Smooth muscle cell (in vitro differentiated cells): ENCODE measurements around the gene PIK3R5. TPM values are rescaled to one million over a fixed set of nuclear protein-coding genes. Genes with fewer than 3 reads are reported as not detected.

ENCODE experiments used
- DNase-seq: peaks from one replicate; lab custom pipeline; 2025; ENCODE audit not compliant: unreplicated experiment; lab: John Stamatoyannopoulos, UW
- H2AFZ ChIP-seq: fragments of 200-600 bp; sonication (generic); 2 replicates; pipeline ENCODE4 v1.6.0; 2016; ENCODE audit warnings: antibody characterized with exemption, low read depth, mild to moderate bottlenecking
- H3F3A ChIP-seq: fragments of 200-600 bp; sonication (generic); 2 replicates; pipeline ENCODE4 v1.6.0; 2017; ENCODE audit warnings: antibody characterized with exemption, low read depth
- H3K27ac ChIP-seq: fragments of 200-600 bp; sonication (generic); 2 replicates; pipeline ENCODE4 v1.5.1; 2016; ENCODE audit warnings: low read depth, mild to moderate bottlenecking
- H3K27me3 ChIP-seq: fragments of 200-600 bp; sonication (generic); 2 replicates; pipeline ENCODE4 v1.6.1; 2016; ENCODE audit warnings: low read depth, mild to moderate bottlenecking
- H3K36me3 ChIP-seq: fragments of 200-600 bp; sonication (generic); 2 replicates; pipeline ENCODE4 v1.5.1; 2016; ENCODE audit warnings: low read depth
- H3K4me1 ChIP-seq: fragments of 200-600 bp; sonication (generic); 2 replicates; pipeline ENCODE4 v1.5.1; 2016; ENCODE audit warnings: low read depth
- H3K4me2 ChIP-seq: fragments of 200-600 bp; sonication (generic); 2 replicates; pipeline ENCODE4 v1.6.0; 2016; ENCODE audit warnings: mild to moderate bottlenecking
- H3K4me3 ChIP-seq: fragments of 200-600 bp; sonication (generic); 2 replicates; pipeline ENCODE4 v1.5.1; 2016; ENCODE audit warnings: mild to moderate bottlenecking
- H3K79me2 ChIP-seq: fragments of 200-600 bp; sonication (generic); 2 replicates; pipeline ENCODE4 v1.6.0; 2016; ENCODE audit warnings: low read depth, mild to moderate bottlenecking
- H3K9ac ChIP-seq: fragments of 200-600 bp; sonication (generic); 2 replicates; pipeline ENCODE4 v1.6.0; 2016; ENCODE audit warnings: low read depth
- H3K9me3 ChIP-seq: fragments of 200-600 bp; sonication (generic); replicated peaks from 2 replicates; pipeline ENCODE4 v1.5.1; 2016; ENCODE audit warnings: low read depth
- H4K20me1 ChIP-seq: fragments of 200-600 bp; sonication (generic); 2 replicates; pipeline ENCODE4 v1.6.0; 2016; ENCODE audit warnings: low read depth
- CTCF ChIP-seq: fragments of 200-600 bp; sonication (generic); IDR thresholded peaks from 2 replicates; pipeline ENCODE4 v1.5.1; 2017; ENCODE audit warnings: borderline replicate concordance, mild to moderate bottlenecking, antibody characterized with exemption; ENCODE audit not compliant: insufficient read depth, poor library complexity, severe bottlenecking
- WGBS: methylation state at CpG from one replicate; pipeline ENCODE4 v1.1.7; 2016; ENCODE audit warnings: low lambda C conversion rate; 5-methylcytosine and 5-hydroxymethylcytosine counted together
- polyA plus RNA-seq: library from polyadenylated mRNA; unstranded; fragments of >200 nt; fragmentation: Nextera tagmentation; extraction: Ambion mirVana; gene quantifications from 2 replicates; pipeline ENCODE4 v1.2.1, GENCODE V29; 2016
- total RNA-seq: library from RNA; depleted of rRNA; stranded (reverse); fragments of >200 nt; gene quantifications from 2 replicates; pipeline ENCODE4 v1.2.3, GENCODE V29; 2014

PIK3R5 gene
- total and polyA plus RNA-seq, 2 experiments from 2014 or later = not detected

GRCh38 chr17:8900626-8901585 lies 64.6 kb downstream of the PIK3R5 start:
- 77% methylated on average over 15 of the region's 15 CpGs for WGBS
- Histone ChIP-seq H3K27ac (no peak overlapping the region), H2AFZ (no peak overlapping the region), H3K9ac (no peak overlapping the region), H3F3A (no peaks in the 10 kb centered on the region), H3K4me3 (no peak overlapping the region), H3K27me3 (peaks cover 5% of the 10 kb centered on the region), H4K20me1 (no peaks in the 10 kb centered on the region), H3K4me2 (no peak overlapping the region), H3K9me3 (no peaks in the 10 kb centered on the region), H3K4me1 (no peaks in the 10 kb centered on the region), H3K36me3 (no peaks in the 10 kb centered on the region), H3K79me2 (no peaks in the 10 kb centered on the region)
- DNase-seq = no peak
- no peak for TF ChIP-seq CTCF

GRCh38 chr17:8900207-8900606 lies 65.3 kb downstream of the PIK3R5 start:
- Histone ChIP-seq H3K27me3 (peaks cover 5% of the 10 kb centered on the region), H3K4me2 (no peak overlapping the region), H3K27ac (no peak overlapping the region)

GRCh38 chr17:8898636-8899035 lies 66.9 kb downstream of the PIK3R5 start:
- H3K4me1 ChIP-seq = peaks cover 8% of the 10 kb centered on the region
- no peaks in the 10 kb centered on the region for H3K9me3 ChIP-seq
- H4K20me1 ChIP-seq = no peaks in the 10 kb centered on the region
- no peak for DNase-seq
- H3K4me3 ChIP-seq = no peak overlapping the region
- H3K9ac ChIP-seq = no peak overlapping the region
- no peaks in the 10 kb centered on the region for H3F3A ChIP-seq
- H2AFZ ChIP-seq = no peak overlapping the region
- WGBS = 90% methylated on average over 6 of the region's 6 CpGs
- H3K36me3 ChIP-seq = no peaks in the 10 kb centered on the region
- no peaks in the 10 kb centered on the region for H3K79me2 ChIP-seq
- peaks cover 5% of the 10 kb centered on the region for H3K27me3 ChIP-seq
- no peak overlapping the region for H3K4me2 ChIP-seq
- H3K27ac ChIP-seq = no peak overlapping the region
- no peak for TF ChIP-seq CTCF

More at GRCh38 chr17:8900207-8900606, 65.3 kb downstream of the PIK3R5 start:
- H4K20me1 ChIP-seq = no peaks in the 10 kb centered on the region
- no peak for TF ChIP-seq CTCF
- H3F3A ChIP-seq = no peaks in the 10 kb centered on the region
- no peak overlapping the region for H2AFZ ChIP-seq
- WGBS = 86% methylated on average over 6 of the region's 6 CpGs
- H3K79me2 ChIP-seq = no peaks in the 10 kb centered on the region
- H3K9me3 ChIP-seq = no peaks in the 10 kb centered on the region
- no peak overlapping the region for H3K4me3 ChIP-seq
- DNase-seq = no peak
- no peaks in the 10 kb centered on the region for H3K4me1 ChIP-seq
- H3K9ac ChIP-seq = no peak overlapping the region
- no peaks in the 10 kb centered on the region for H3K36me3 ChIP-seq
